Mammary epithelial cell (primary cell): ENCODE measurements around the gene GFOD2.

Experiments
- CTCF ChIP-seq, 2 donors: IDR thresholded peaks in 1 of 2; conservative IDR thresholded peaks in 1 of 2; 2 replicates each; pipeline ENCODE4 v1.5.1; 2011 to 2012; ENCODE audit warnings: inconsistent platforms in 2 of 2, low read length in 2 of 2, mild to moderate bottlenecking in 2 of 2, control low read depth in 1 of 2, low read depth in 1 of 2; ENCODE audit not compliant: insufficient read depth in 1 of 2; ENCODE audit errors: extremely low read depth in 1 of 2
- EZH2 ChIP-seq: IDR thresholded peaks from 2 replicates; pipeline ENCODE4 v1.6.1; 2012; ENCODE audit warnings: low read length, inconsistent platforms, borderline replicate concordance

- no peak for TF ChIP-seq CTCF (conservative IDR thresholded peaks at IDR 0.05 in 1 of 2, IDR thresholded peaks at IDR 0.05 in 1 of 2; ENCODE audit: extremely low read depth in 1 of 2, insufficient read depth in 1 of 2, low read depth in 1 of 2, low read length in 2 of 2)
- TF ChIP-seq EZH2: no peak
Measured at GRCh38 chr16:67663877-67664222, 55.3 kb downstream of the GFOD2 start.
